Uterus (tissue), 2 donors: Measurements from ENCODE around the gene RPL22.

Experiments
- POLR2A ChIP-seq, 2 donors: fragments of 450-650 bp; IDR thresholded peaks; one replicate each; pipeline ENCODE4 v1.6.1; 2016; ENCODE audit warnings: antibody characterized with exemption in 2 of 2, mild to moderate bottlenecking in 1 of 2, moderate library complexity in 1 of 2
- TF ChIP-seq, protein P1 (sequence below), 4 experiments: fragments of 200-600 bp in 2 of 4; fragments of 450-650 bp in 2 of 4; sonication (generic) in 2 of 4; IDR thresholded peaks; one replicate each; pipeline ENCODE4 v1.5.1; 2016 to 2019; ENCODE audit warnings: antibody characterized with exemption in 4 of 4, mild to moderate bottlenecking in 2 of 4, moderate library complexity in 1 of 4

- TF ChIP-seq, protein P1, sequence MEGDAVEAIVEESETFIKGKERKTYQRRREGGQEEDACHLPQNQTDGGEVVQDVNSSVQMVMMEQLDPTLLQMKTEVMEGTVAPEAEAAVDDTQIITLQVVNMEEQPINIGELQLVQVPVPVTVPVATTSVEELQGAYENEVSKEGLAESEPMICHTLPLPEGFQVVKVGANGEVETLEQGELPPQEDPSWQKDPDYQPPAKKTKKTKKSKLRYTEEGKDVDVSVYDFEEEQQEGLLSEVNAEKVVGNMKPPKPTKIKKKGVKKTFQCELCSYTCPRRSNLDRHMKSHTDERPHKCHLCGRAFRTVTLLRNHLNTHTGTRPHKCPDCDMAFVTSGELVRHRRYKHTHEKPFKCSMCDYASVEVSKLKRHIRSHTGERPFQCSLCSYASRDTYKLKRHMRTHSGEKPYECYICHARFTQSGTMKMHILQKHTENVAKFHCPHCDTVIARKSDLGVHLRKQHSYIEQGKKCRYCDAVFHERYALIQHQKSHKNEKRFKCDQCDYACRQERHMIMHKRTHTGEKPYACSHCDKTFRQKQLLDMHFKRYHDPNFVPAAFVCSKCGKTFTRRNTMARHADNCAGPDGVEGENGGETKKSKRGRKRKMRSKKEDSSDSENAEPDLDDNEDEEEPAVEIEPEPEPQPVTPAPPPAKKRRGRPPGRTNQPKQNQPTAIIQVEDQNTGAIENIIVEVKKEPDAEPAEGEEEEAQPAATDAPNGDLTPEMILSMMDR (IDR thresholded peaks at IDR 0.05) = no peak
- TF ChIP-seq POLR2A (IDR thresholded peaks at IDR 0.05) = no peak
Observed at GRCh38 chr1:6180707-6181311, 18.6 kb downstream of the RPL22 start.
